GM12892 (cell line): ENCODE measurements around the gene TBC1D4.

ENCODE experiments used
- POLR2A ChIP-seq: IDR thresholded peaks from 2 replicates; pipeline ENCODE4 v1.6.1; 2011; ENCODE audit warnings: low read depth, low read length, control low read depth
- POLR2AphosphoS5 ChIP-seq: IDR thresholded peaks from 2 replicates; pipeline ENCODE4 v1.6.1; 2011; ENCODE audit warnings: low read depth, low read length, control low read depth
- TAF1 ChIP-seq: IDR thresholded peaks from 2 replicates; pipeline ENCODE4 v1.6.1; 2011; ENCODE audit warnings: low read depth, mild to moderate bottlenecking, control low read depth, low read length, borderline replicate concordance

- TF ChIP-seq TAF1 = no peak
- no peak for TF ChIP-seq POLR2AphosphoS5
- no peak for TF ChIP-seq POLR2A
Measured at GRCh38 chr13:75425216-75426009, 56.6 kb downstream of the TBC1D4 start.
